A673 (cell line): ENCODE measurements around the gene CDH4.

ENCODE experiments used
- CTCF ChIP-seq: fragments of 300-800, 200-600 bp; sonication (generic); conservative IDR thresholded peaks from 2 replicates; pipeline ENCODE4 v1.5.1; 2017; ENCODE audit warnings: low read depth, mild to moderate bottlenecking, antibody characterized with exemption, low read length, moderate library complexity, mixed read lengths
- EZH2 ChIP-seq: fragments of 200-600 bp; sonication (generic); IDR thresholded peaks from 2 replicates; pipeline ENCODE4 v1.6.1; 2017; ENCODE audit warnings: borderline replicate concordance, low read depth, mild to moderate bottlenecking, mixed read lengths, antibody characterized with exemption, low read length; ENCODE audit not compliant: poor library complexity, severe bottlenecking

- no peak for TF ChIP-seq CTCF
- no peak for TF ChIP-seq EZH2
Measured at GRCh38 chr20:61449057-61449609, 197.1 kb downstream of the CDH4 start.
